ENCODE data around the gene SSBP3.

GRCh38 chr1:54239631-54240031 lies 166.6 kb downstream of the SSBP3 start:
- no peak for TF ChIP-seq EZH2 (IDR thresholded peaks at IDR 0.05)
- no peak for TF ChIP-seq POLR2AphosphoS5 (IDR thresholded peaks at IDR 0.05; ENCODE audit: borderline replicate concordance, low read depth, low read length)
